Brain microvascular endothelial cell (primary cell): ENCODE results near the gene GPAT2.
"Not testable (repeated sequence)": the region's sequence is repeated elsewhere in the genome, so short reads cannot be mapped to it uniquely, and the experiment has no call there.

Experiments used
- DNase-seq: peaks from one replicate; pipeline ENCODE4 v3.0.0-alpha.2; 2020
- H3K27ac ChIP-seq: fragments of 250-450 bp; sonication (Bioruptor Pico); 2 replicates; pipeline ENCODE4 v1.5.1; 2020; ENCODE audit warnings: mild to moderate bottlenecking, moderate library complexity
- H3K27me3 ChIP-seq: fragments of 250-450 bp; sonication (Bioruptor Pico); replicated peaks from 2 replicates; pipeline ENCODE4 v1.5.1; 2020; ENCODE audit warnings: mild to moderate bottlenecking
- H3K36me3 ChIP-seq: fragments of 250-450 bp; sonication (Bioruptor Pico); replicated peaks from 2 replicates; pipeline ENCODE4 v1.5.1; 2020; ENCODE audit warnings: mild to moderate bottlenecking
- H3K4me3 ChIP-seq: 2 replicates; pipeline ENCODE4 v1.5.1; 2011; ENCODE audit warnings: low read depth, mild to moderate bottlenecking, control low read depth, low read length, moderate library complexity
- in situ Hi-C: cut with HindIII; loops from 2 replicates; pipeline ENCODE4 v1.10.0; 2017; ENCODE audit warnings: low sequenced_read_pairs, low pct_ligation_motif_present
- TF ChIP-seq, protein P1 (sequence below): IDR thresholded peaks from 2 replicates; pipeline ENCODE4 v1.5.1; 2011; ENCODE audit warnings: low read depth, mild to moderate bottlenecking, moderate library complexity, low read length, control low read depth, inconsistent platforms; ENCODE audit errors: missing control alignments

GPAT2 gene

DNA sequence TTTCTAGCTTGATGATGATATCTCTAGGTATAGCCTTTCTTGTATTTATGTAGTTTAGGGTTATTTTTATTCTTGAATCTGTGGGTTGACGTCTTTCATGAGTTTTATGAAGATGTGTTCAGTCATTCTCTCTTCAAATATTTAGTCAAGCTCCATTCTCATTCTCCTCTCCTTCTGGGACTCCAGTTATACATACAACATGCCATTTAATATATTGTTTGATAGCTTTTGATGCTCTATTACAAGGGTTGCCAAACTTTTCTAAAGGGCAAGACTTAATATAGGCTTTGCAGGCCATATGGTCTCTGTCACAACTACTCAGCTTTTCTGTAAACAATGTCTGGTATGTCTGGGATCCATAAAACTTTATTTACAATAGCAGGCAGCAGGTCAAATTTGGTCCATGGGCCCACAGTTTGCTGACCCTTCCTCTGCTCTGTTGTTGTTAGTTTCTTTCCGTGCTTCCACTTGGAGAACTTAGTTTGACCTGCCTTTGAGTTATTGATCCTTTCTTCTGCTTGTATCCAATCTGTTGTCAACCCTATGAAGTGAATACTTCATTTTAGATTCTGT lies 40.6 kb upstream of the GPAT2 start:
- Histone ChIP-seq H3K27ac (no peak overlapping the region), H3K4me3 (no peak overlapping the region), H3K27me3 (no peaks in the 10 kb centered on the region), H3K36me3 (no peaks in the 10 kb centered on the region)
- in situ Hi-C loops = no loop called here
- TF ChIP-seq, protein P1, sequence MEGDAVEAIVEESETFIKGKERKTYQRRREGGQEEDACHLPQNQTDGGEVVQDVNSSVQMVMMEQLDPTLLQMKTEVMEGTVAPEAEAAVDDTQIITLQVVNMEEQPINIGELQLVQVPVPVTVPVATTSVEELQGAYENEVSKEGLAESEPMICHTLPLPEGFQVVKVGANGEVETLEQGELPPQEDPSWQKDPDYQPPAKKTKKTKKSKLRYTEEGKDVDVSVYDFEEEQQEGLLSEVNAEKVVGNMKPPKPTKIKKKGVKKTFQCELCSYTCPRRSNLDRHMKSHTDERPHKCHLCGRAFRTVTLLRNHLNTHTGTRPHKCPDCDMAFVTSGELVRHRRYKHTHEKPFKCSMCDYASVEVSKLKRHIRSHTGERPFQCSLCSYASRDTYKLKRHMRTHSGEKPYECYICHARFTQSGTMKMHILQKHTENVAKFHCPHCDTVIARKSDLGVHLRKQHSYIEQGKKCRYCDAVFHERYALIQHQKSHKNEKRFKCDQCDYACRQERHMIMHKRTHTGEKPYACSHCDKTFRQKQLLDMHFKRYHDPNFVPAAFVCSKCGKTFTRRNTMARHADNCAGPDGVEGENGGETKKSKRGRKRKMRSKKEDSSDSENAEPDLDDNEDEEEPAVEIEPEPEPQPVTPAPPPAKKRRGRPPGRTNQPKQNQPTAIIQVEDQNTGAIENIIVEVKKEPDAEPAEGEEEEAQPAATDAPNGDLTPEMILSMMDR = no peak
- no peak for DNase-seq

DNA sequence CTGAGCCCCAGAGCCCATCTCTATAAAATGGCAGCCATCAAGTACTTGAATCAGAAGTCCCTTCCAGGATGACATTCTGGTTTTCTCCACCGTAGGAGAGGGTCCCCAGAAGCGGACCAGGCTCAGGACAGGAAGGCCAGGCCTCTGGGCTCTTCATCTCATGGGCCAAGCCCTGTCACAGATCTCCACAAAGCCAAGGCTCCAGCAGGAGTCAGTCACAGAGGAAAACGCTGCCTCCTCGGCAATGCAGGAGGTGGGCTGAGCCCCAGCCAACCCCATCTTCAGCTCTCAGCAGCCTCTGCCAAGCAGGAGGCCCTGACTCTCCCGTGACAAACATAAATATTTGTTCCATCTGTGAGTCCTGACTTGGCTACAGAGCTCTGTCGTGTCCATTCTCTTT lies 39.4 kb upstream of the GPAT2 start:
- TF ChIP-seq, protein P1 = no peak
- H3K27me3 ChIP-seq = no peaks in the 10 kb centered on the region
- H3K4me3 ChIP-seq = no peak overlapping the region
- no peak overlapping the region for H3K27ac ChIP-seq
- DNase-seq = no peak
- in situ Hi-C loops = no loop called here
- H3K36me3 ChIP-seq = no peaks in the 10 kb centered on the region

DNA sequence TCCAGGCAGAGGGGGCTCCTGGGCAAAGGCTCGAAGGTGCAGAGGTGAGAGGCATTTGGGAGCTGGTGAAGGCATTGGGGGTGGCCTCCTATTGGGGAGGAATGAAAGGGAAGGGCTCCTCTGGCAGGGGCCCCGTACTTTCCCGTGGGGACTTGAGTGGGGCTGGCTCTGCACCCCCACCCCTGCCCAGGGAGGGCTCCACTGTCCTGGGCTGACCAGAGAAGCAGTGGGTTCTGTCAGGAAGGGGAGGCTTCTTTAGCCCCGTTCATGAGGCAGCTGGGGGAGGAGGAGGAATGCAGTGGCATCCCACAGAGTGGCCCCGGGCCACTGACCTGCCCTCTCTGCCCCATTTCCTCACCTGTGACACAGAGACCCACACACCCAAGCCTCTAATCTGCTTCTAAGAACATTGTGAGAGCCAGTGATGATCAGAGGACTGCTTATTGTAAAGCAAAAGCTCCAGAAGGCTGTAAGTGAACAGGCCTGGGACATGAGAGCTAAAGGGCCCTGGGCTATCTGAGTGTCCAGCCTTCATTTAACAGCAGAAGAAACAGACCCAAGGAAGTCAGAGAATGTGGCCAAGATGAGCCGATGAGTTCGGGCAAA lies 38.6 kb upstream of the GPAT2 start:
- TF ChIP-seq, protein P1 = no peak
- Histone ChIP-seq H3K27ac (no peak overlapping the region), H3K4me3 (no peak overlapping the region), H3K36me3 (no peaks in the 10 kb centered on the region), H3K27me3 (no peaks in the 10 kb centered on the region)
- DNase-seq = no peak
- in situ Hi-C loops = no loop called here

DNA sequence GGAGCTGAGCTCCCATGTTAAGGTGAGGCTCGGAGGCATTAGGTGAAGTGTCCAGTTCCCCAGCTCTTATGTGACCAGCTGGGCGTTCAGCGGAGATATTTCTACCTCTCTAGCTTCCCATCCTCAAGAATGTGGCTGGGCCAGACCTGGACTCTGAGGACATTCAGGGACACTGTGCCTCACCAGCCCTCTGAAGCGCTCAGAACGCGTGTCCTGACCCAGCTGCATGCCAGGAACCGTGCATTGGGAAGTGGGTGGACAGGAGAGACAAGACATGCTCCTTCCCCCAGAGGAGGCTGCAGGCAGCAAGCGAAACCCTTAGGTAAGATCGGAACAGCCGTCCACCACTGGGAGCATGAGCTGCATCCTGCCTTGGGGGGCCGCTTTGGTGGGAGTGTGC lies 38.0 kb upstream of the GPAT2 start:
- in situ Hi-C loops = no loop called here
- Histone ChIP-seq H3K4me3 (no peak overlapping the region), H3K36me3 (no peaks in the 10 kb centered on the region), H3K27ac (no peak overlapping the region), H3K27me3 (no peaks in the 10 kb centered on the region)
- TF ChIP-seq, protein P1 = no peak
- no peak for DNase-seq

DNA sequence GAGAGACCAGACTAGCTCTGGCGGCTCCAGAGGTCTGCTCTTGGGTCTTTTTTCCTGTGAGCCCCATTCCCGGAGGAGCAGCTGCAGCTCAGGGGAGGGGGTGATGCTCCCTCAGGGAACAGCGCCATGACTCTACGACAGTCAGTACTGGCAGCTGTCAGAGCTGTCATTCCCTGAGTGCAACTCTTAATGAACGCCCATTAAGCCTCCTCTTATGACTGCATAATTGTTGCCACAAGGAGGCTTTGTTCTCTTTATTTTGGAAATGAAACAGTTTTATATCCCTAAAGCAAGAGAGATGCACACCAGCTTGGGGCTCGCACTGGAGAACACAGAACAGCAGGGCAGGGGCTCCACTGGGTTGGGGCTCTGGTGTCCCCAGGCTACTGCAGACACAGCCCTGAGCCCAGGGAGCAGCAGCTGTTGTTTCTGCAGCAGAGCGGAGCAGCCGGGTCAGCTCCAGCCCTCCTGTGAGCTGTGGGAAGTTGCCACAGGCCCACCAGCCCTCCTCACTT lies 37.3 kb upstream of the GPAT2 start:
- H3K36me3 ChIP-seq, H3K27ac ChIP-seq, H3K27me3 ChIP-seq, H3K4me3 ChIP-seq, DNase-seq, in situ Hi-C loops: not testable (repeated sequence)

DNA sequence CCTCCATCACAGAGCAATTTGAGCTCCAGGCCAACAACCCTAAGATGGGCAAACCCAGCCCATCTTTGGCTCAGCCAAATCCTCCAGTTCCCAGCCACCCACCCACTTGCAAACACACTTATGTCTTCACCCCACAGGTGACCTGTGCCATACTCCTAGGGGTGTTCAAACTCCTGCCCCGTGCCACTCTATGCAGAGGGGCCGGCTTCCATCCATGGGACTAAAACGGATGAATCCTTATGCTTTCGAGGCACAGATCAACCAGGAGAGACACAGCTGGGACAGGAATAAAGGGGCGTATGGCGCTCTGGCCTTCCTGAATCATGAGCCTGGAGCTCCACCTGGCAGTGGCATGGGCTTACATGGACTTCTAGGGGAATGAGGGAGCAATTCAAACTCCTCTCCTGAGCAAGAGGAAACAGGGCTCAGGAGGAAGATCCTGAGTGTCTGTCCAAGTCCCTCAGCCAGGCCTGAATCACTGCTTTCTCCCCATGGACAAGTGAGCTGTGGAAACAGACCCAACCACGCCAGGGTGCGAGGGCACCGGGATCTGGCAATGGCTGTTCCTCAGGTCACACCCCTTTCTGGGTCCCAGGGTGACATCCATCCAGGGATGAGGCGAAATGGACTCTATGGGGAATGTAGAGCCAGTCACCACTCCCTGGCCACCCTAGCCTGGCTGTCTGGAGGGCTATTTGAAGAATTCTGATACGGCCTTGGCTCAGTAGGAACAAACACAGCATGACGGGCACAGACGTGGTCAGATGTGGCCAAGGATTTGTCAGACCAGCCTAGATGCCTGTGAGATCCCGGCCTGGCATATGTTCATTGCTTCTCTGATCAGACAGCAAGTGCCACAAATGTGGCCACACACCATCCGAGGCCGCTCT lies 36.6 kb upstream of the GPAT2 start:
- DNase-seq, H3K27ac ChIP-seq, H3K36me3 ChIP-seq, H3K4me3 ChIP-seq, in situ Hi-C loops, H3K27me3 ChIP-seq: not testable (repeated sequence)

DNA sequence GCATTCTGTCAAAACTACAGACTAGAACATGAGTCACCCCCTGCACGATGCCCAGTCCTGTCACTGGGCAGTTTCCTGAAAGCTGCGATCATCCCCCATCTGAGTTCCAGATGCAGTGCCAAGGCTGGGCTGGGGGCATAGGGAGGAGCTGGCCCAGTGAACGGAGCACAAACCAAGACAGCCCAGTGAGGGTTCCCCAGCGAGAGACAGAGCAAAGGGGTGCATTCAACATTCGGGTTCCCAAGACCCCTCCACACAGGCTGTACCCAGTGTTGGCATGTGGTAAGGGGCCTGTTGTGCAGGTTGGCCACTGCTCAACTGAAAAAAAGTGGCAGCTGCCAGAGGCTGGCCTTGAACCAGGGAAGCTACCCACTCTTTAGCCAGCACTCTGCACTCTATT lies 35.6 kb upstream of the GPAT2 start:
- H3K27me3 ChIP-seq, in situ Hi-C loops, H3K4me3 ChIP-seq, H3K27ac ChIP-seq, H3K36me3 ChIP-seq, DNase-seq: not testable (repeated sequence)

DNA sequence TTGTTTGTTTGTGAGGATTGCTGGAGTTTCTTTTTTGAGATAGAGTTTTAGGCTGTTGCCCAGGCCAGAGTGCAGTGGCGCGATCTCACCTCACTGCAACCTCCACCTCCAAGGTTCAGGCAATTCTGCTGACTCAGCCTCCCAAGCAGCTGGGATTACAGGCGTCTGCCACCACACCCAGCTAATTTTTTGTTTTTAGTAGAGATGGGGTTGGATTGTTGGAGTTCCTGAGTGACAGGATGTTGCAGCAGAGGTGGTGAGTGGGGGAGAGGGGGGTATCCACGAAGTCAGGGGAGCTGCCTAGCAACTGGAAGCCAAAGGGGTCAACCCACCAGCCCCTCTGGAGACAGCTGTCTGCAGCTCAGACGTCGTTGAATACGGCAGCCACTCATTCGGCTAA lies 35.2 kb upstream of the GPAT2 start:
- H3K36me3 ChIP-seq, H3K27ac ChIP-seq, DNase-seq, H3K4me3 ChIP-seq, H3K27me3 ChIP-seq, in situ Hi-C loops: not testable (repeated sequence)

DNA sequence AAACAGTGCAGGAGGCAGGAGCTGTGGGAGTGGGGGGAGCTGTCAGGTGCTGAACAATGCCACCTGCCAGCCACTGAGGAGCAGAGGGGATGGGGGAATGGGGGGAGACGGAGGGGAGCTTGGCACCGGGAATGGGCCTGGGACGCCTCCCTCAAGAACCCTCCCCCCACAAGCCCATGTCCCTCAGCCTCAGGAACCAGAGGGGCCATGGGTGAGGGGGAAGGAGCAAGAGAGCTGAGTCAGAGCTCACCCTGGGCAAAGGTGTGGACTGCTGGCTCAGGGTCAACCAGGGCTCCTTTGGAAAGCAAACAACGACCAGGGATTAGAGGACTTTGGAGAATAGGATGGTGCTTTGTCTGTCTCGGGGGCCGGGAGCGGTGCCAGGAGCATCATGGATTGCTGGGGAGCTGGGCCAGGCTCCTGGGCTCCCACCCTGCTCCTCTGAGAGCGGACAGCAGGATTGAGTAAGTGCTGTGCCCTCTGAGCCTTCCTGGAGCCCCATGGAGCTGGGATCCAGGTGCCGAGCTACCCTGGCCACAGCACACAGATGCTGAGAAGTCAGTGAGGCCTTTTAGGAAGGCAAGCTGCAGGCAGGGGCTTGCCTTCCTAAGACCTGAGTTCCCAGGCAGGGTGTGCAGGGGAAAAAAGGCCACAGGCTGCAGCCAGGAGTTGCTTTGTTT lies 33.3 kb upstream of the GPAT2 start:
- DNase-seq, H3K36me3 ChIP-seq, H3K27me3 ChIP-seq, H3K27ac ChIP-seq, in situ Hi-C loops, H3K4me3 ChIP-seq: not testable (repeated sequence)
